NOMO-1 treated with dmso at 0.1 percent for 144 hours (cell line): ENCODE results near the gene PRICKLE1.
"Not testable (repeated sequence)": the region's sequence is repeated elsewhere in the genome, so short reads cannot be mapped to it uniquely, and the experiment has no call there.

Source experiments
- DNase-seq: peaks from one replicate; lab custom pipeline; 2025; ENCODE audit not compliant: unreplicated experiment; lab: John Stamatoyannopoulos, UW

The PRICKLE1 gene

GRCh38 chr12:42557586-42558172 lies 31.9 kb downstream of the PRICKLE1 start:
- DNase-seq = no peak

GRCh38 chr12:42556917-42557316 lies 32.6 kb downstream of the PRICKLE1 start:
- DNase-seq = no peak

GRCh38 chr12:42552822-42553221 lies 36.7 kb downstream of the PRICKLE1 start:
- DNase-seq = no peak

GRCh38 chr12:42550800-42551199 lies 38.7 kb downstream of the PRICKLE1 start:
- no peak for DNase-seq

GRCh38 chr12:42546709-42547108 lies 42.8 kb downstream of the PRICKLE1 start:
- no peak for DNase-seq

- DNase-seq = no peak
These were observed 47.6 kb downstream of the PRICKLE1 start for GRCh38 chr12:42541965-42542364.

- not testable (repeated sequence) for DNase-seq
These were observed 48.2 kb downstream of the PRICKLE1 start for GRCh38 chr12:42541308-42541707.

- no peak for DNase-seq
These were observed 49.9 kb downstream of the PRICKLE1 start for GRCh38 chr12:42539696-42540095.

- DNase-seq = no peak
These were observed 51.3 kb downstream of the PRICKLE1 start for GRCh38 chr12:42538203-42538602.

- no peak for DNase-seq
These were observed 55.2 kb downstream of the PRICKLE1 start for GRCh38 chr12:42534184-42534838.

GRCh38 chr12:42530284-42530683 lies 59.3 kb downstream of the PRICKLE1 start:
- no peak for DNase-seq

- no peak for DNase-seq
These were observed 64.1 kb downstream of the PRICKLE1 start for GRCh38 chr12:42525444-42525843.

- no peak for DNase-seq
These were observed 64.8 kb downstream of the PRICKLE1 start for GRCh38 chr12:42524716-42525115.

GRCh38 chr12:42516573-42516972 lies 73.0 kb downstream of the PRICKLE1 start:
- DNase-seq = no peak

GRCh38 chr12:42511656-42512055 lies 77.9 kb downstream of the PRICKLE1 start:
- DNase-seq = no peak

GRCh38 chr12:42510823-42511222 lies 78.7 kb downstream of the PRICKLE1 start:
- no peak for DNase-seq

- no peak for DNase-seq
These were observed 80.6 kb downstream of the PRICKLE1 start for GRCh38 chr12:42508913-42509460.

- DNase-seq = no peak
These were observed 82.0 kb downstream of the PRICKLE1 start for GRCh38 chr12:42507565-42507964.

- DNase-seq = no peak
These were observed 82.5 kb downstream of the PRICKLE1 start for GRCh38 chr12:42507081-42507480.

GRCh38 chr12:42504049-42504448 lies 85.5 kb downstream of the PRICKLE1 start:
- DNase-seq = no peak

- no peak for DNase-seq
These were observed 86.9 kb downstream of the PRICKLE1 start for GRCh38 chr12:42502682-42503081.

GRCh38 chr12:42498549-42499247 lies 90.8 kb downstream of the PRICKLE1 start:
- no peak for DNase-seq
